ENCODE data around the gene DPP9. TPM values are rescaled to one million over a fixed set of nuclear protein-coding genes. Genes with fewer than 3 reads are reported as not detected.

Gene DPP9
- total and polyA plus RNA-seq, 2 of the 13 experiments (the other 11 are each of a cell fraction or from before 2014, with no cell fraction given): 8.4 to 25.8 TPM

DNA sequence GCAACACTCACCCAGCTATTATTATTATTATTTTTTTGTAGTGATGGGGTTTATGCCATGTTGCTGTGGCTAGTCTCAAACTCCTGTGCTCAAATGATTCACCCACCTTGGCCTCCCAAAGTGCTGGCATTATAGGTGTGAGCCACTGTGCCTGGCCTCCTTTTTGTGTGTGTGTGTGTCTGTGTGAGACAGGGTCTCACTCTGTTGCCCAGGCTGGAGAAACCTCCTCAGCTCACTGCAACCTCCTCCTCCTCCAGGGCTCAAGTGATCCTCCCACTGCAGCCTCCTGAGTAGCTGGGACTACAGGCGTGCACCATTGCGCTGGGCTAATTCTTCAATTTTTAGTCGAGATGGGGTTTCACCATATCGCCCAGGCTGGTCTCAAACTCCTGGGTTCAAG, 49.9 kb downstream of the DPP9 start:
- DNase-seq (ENCODE audit: low spot score) (no peak), FAIRE-seq (no peak), ATAC-seq (no peak)
- TF ChIP-seq POLR2G (IDR thresholded peaks at IDR 0.05; ENCODE audit: low read depth, low read length): 0 out of 2 replicates have a peak, but pooled peaks have one; percentile 21
- TF ChIP-seq ZNF121 (CRISPR knock-in tag; IDR thresholded peaks at IDR 0.05): peak; percentile 71
- TF ChIP-seq REXO4 (CRISPR knock-in tag; IDR thresholded peaks at IDR 0.05; ENCODE audit: borderline replicate concordance): no peak
- H3K27ac ChIP-seq (ENCODE audit: extremely low read length, insufficient read depth, low read length): no peak overlapping the region
- H3K27me3 ChIP-seq (ENCODE audit: control insufficient read depth in 1 of 2, insufficient read depth in 2 of 2, low read length in 2 of 2): no peaks in the 10 kb centered on the region; a peak in 1 of 5 replicates
- BruUV-seq (replicated peaks): no TSS peak
- peaks cover 0 to 5% of the 10 kb centered on the region in 2 experiments; a peak in 3 of 5 replicates for H3K36me3 ChIP-seq (replicated peaks in 1 of 2; ENCODE audit: control insufficient read depth in 1 of 2, insufficient read depth in 2 of 2, low read length in 2 of 2)
- no peak overlapping the region for H3K4me3 ChIP-seq (replicated peaks in 1 of 3; ENCODE audit: insufficient read depth in 1 of 3, low read depth in 2 of 3, low read length in 3 of 3)
- H4K20me1 ChIP-seq (ENCODE audit: insufficient read depth, low read length): no peaks in the 10 kb centered on the region
- intact Hi-C loops (cut with micrococcal nuclease; ENCODE audit: unreplicated experiment) (loop anchor here (5.0 kb wide), 1 partner anchor 49 kb away; the partner anchor contains the start of gene DPP9), in situ Hi-C loops (cut with HindIII; ENCODE audit: extremely low pct_ligation_motif_present, low pct_unique_long_range_greater_than_20kb) (no loop called here)
- no peak overlapping the region for H3K9ac ChIP-seq (ENCODE audit: insufficient read depth, low read depth, low read length)
- 92% methylated on average over 4 of the region's 4 CpGs for WGBS (ENCODE audit: low lambda C conversion rate)
- H3K9me3 ChIP-seq (ENCODE audit: low read length): no peaks in the 10 kb centered on the region
- H3K4me1 ChIP-seq (ENCODE audit: insufficient read depth, low read length): peaks cover 19% of the 10 kb centered on the region
- H2AFZ ChIP-seq (ENCODE audit: low read length): no peak overlapping the region
- H3K79me2 ChIP-seq (ENCODE audit: insufficient read depth, low read length): peaks cover 10% of the 10 kb centered on the region
- ChIA-PET CTCF (ENCODE audit: low intra/inter-chr PET ratio, low total read pairs) (no interaction called here), POLR2A (no interaction called here)
- no peak overlapping the region for H3K4me2 ChIP-seq (ENCODE audit: low read depth, low read length)

DNA sequence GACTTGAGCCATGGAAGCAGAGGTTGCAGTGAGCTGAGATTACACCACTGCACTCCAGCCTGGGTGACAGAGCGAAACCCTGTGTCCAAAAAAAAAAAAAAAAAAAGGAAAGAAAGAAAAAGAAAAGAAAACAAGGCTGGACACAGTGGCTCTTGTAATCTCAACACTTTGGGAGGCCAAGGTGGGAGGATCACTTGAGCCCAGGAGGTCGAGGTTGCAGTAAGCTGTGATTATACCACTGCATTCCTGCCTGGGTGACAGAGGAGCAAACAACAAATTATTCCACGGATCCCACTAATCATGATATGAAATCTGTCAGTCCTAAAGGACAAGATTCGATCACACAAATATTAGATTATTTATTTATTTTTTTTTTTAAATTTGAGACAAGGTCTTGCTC, 50.4 kb downstream of the DPP9 start:
- H3K27me3 ChIP-seq (ENCODE audit: control insufficient read depth in 1 of 2, insufficient read depth in 2 of 2, low read length in 2 of 2): no peaks in the 10 kb centered on the region; a peak in 1 of 5 replicates
- no peak overlapping the region for H3K4me3 ChIP-seq (replicated peaks in 1 of 3; ENCODE audit: insufficient read depth in 1 of 3, low read depth in 2 of 3, low read length in 3 of 3)
- H3K27ac ChIP-seq (ENCODE audit: extremely low read length, insufficient read depth, low read length): peak overlapping the region; percentile 23
- no peaks in the 10 kb centered on the region; the same call in 1 of the 2 replicates for H4K20me1 ChIP-seq (ENCODE audit: insufficient read depth, low read length)
- in situ Hi-C loops (cut with HindIII; ENCODE audit: extremely low pct_ligation_motif_present, low pct_unique_long_range_greater_than_20kb): no loop called here
- peaks cover 15% of the 10 kb centered on the region for H3K79me2 ChIP-seq (ENCODE audit: insufficient read depth, low read length)
- POLR2A ChIA-PET: no interaction called here
- BruUV-seq (replicated peaks): no TSS peak
- no peak overlapping the region for H2AFZ ChIP-seq (ENCODE audit: low read length)
- WGBS (ENCODE audit: low lambda C conversion rate): 79% methylated on average over 4 of the region's 4 CpGs
- no peak overlapping the region for H3K9ac ChIP-seq (ENCODE audit: insufficient read depth, low read depth, low read length)
- no peaks in the 10 kb centered on the region for H3K9me3 ChIP-seq (ENCODE audit: low read length)
- TF ChIP-seq, protein P1, sequence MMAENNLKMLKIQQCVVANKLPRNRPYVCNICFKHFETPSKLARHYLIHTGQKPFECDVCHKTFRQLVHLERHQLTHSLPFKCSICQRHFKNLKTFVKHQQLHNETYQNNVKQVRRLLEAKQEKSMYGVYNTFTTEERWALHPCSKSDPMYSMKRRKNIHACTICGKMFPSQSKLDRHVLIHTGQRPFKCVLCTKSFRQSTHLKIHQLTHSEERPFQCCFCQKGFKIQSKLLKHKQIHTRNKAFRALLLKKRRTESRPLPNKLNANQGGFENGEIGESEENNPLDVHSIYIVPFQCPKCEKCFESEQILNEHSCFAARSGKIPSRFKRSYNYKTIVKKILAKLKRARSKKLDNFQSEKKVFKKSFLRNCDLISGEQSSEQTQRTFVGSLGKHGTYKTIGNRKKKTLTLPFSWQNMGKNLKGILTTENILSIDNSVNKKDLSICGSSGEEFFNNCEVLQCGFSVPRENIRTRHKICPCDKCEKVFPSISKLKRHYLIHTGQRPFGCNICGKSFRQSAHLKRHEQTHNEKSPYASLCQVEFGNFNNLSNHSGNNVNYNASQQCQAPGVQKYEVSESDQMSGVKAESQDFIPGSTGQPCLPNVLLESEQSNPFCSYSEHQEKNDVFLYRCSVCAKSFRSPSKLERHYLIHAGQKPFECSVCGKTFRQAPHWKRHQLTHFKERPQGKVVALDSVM (CRISPR knock-in tag; IDR thresholded peaks at IDR 0.05): peak; percentile 87
- TF ChIP-seq EP300 (IDR thresholded peaks at IDR 0.05; ENCODE audit: low read depth in 2 of 2, low read length in 2 of 2): no peak
- no peak for TF ChIP-seq EP300 (CRISPR knock-in tag; IDR thresholded peaks at IDR 0.05; ENCODE audit: borderline replicate concordance)
- DNase-seq (ENCODE audit: low spot score): no peak
- CTCF ChIA-PET (ENCODE audit: low intra/inter-chr PET ratio, low total read pairs): no interaction called here
- intact Hi-C loops (cut with micrococcal nuclease; ENCODE audit: unreplicated experiment): loop anchor here (5.0 kb wide), 1 partner anchor 49 kb away; the partner anchor contains the start of gene DPP9
- FAIRE-seq: no peak
- H3K36me3 ChIP-seq (replicated peaks in 1 of 2; ENCODE audit: control insufficient read depth in 1 of 2, insufficient read depth in 2 of 2, low read length in 2 of 2): peaks cover under 1 to 10% of the 10 kb centered on the region in 2 experiments; a peak in 4 of 5 replicates
- H3K4me2 ChIP-seq (ENCODE audit: low read depth, low read length): no peak overlapping the region
- peaks cover 24% of the 10 kb centered on the region for H3K4me1 ChIP-seq (ENCODE audit: insufficient read depth, low read length)
- ATAC-seq: no peak
